HFFc6 (cell line): ENCODE data around the gene FMNL2. TPM values are rescaled to one million over a fixed set of nuclear protein-coding genes. Genes with fewer than 3 reads are reported as not detected.

Experiments used
- DNase-seq: peaks from one replicate; pipeline ENCODE4 v3.0.0-alpha.2; 2018
- H3K27ac Mint-ChIP-seq: 2 replicates; pipeline ENCODE4 v1.8.0; 2020; ENCODE audit warnings: mild to moderate bottlenecking, mixed read lengths
- H3K27me3 Mint-ChIP-seq: 2 replicates; pipeline ENCODE4 v1.8.0; 2021; ENCODE audit warnings: mild to moderate bottlenecking, moderate library complexity, mixed read lengths; ENCODE audit not compliant: insufficient read depth
- H3K36me3 Mint-ChIP-seq: 2 replicates; pipeline ENCODE4 v1.8.0; 2021; ENCODE audit warnings: low read depth, mixed read lengths
- H3K4me1 Mint-ChIP-seq: 2 replicates; pipeline ENCODE4 v1.8.0; 2020; ENCODE audit warnings: low read depth, mixed read lengths
- H3K4me3 Mint-ChIP-seq: 2 replicates; pipeline ENCODE4 v1.8.0; 2020; ENCODE audit warnings: mild to moderate bottlenecking, moderate library complexity, mixed read lengths
- H3K9me3 Mint-ChIP-seq: 2 replicates; pipeline ENCODE4 v1.8.0; 2020; ENCODE audit warnings: mild to moderate bottlenecking, mixed read lengths
- total RNA-seq, 6 experiments: library from RNA; stranded (reverse); fragmentation: NEBNext Ultra II Directional; extraction: Animal tissue kit (Norgen Biotek cat#: 25700); gene quantifications; 2 replicates in 1 of 6; 3 replicates in 5 of 6; pipeline ENCODE4 v1.2.3, GENCODE V29; 2021
- TF ChIP-seq, protein P1 (sequence below): fragments of 200-600 bp; sonication (generic); IDR thresholded peaks from 2 replicates; pipeline ENCODE4 v1.5.0; 2021; ENCODE audit warnings: antibody characterized with exemption, mild to moderate bottlenecking

Gene FMNL2
- total RNA-seq, 6 experiments from 2014 or later = 13.7 to 20.9 (median 16.0) TPM

GRCh38 chr2:152450176-152450575 lies 115.2 kb downstream of the FMNL2 start:
- TF ChIP-seq, protein P1, sequence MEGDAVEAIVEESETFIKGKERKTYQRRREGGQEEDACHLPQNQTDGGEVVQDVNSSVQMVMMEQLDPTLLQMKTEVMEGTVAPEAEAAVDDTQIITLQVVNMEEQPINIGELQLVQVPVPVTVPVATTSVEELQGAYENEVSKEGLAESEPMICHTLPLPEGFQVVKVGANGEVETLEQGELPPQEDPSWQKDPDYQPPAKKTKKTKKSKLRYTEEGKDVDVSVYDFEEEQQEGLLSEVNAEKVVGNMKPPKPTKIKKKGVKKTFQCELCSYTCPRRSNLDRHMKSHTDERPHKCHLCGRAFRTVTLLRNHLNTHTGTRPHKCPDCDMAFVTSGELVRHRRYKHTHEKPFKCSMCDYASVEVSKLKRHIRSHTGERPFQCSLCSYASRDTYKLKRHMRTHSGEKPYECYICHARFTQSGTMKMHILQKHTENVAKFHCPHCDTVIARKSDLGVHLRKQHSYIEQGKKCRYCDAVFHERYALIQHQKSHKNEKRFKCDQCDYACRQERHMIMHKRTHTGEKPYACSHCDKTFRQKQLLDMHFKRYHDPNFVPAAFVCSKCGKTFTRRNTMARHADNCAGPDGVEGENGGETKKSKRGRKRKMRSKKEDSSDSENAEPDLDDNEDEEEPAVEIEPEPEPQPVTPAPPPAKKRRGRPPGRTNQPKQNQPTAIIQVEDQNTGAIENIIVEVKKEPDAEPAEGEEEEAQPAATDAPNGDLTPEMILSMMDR = no peak
- no peaks in the 10 kb centered on the region; the same call in 1 of the 2 replicates for H3K27me3 Mint-ChIP-seq
- no peak for DNase-seq
- no peak overlapping the region for H3K27ac Mint-ChIP-seq
- no peak overlapping the region for H3K4me3 Mint-ChIP-seq
- H3K36me3 Mint-ChIP-seq = no peaks in the 10 kb centered on the region; the same call in 1 of the 2 replicates
- H3K9me3 Mint-ChIP-seq = no peaks in the 10 kb centered on the region
- H3K4me1 Mint-ChIP-seq = peaks cover 35% of the 10 kb centered on the region

GRCh38 chr2:152452256-152452973 lies 117.4 kb downstream of the FMNL2 start:
- H3K9me3 Mint-ChIP-seq = no peaks in the 10 kb centered on the region
- TF ChIP-seq, protein P1 = no peak
- no peak for DNase-seq
- no peak overlapping the region for H3K27ac Mint-ChIP-seq
- H3K27me3 Mint-ChIP-seq = no peaks in the 10 kb centered on the region; the same call in 1 of the 2 replicates
- H3K4me3 Mint-ChIP-seq = no peak overlapping the region
- H3K4me1 Mint-ChIP-seq = peaks cover 25% of the 10 kb centered on the region
- no peaks in the 10 kb centered on the region; the same call in 1 of the 2 replicates for H3K36me3 Mint-ChIP-seq

GRCh38 chr2:152453129-152453911 lies 118.3 kb downstream of the FMNL2 start:
- DNase-seq = no peak
- Mint-ChIP-seq H3K36me3 (peaks cover 1% of the 10 kb centered on the region; the same call in 1 of the 2 replicates), H3K4me1 (peaks cover 20% of the 10 kb centered on the region), H3K27me3 (no peaks in the 10 kb centered on the region; the same call in 1 of the 2 replicates), H3K4me3 (no peak overlapping the region), H3K27ac (no peak overlapping the region), H3K9me3 (no peaks in the 10 kb centered on the region)
- TF ChIP-seq, protein P1 = no peak

DNA sequence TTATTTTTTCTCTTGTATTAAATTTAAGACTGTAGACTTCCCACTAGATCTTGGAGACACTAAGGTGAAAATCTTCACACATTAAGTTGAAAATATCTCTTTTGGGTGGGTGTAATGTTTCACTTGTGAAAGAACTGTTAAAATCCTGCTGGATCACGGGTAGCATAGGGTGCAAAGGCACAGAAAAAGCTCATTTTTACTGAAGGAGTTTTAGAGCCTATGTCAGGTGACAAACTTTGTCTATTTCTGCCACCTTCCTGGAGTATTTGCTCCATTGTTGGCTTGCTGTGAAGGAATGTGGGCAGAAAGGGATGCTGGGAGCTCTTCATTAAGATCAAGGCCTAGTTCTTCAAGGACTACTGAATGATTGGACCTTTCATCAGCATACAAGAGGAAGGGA lies 119.4 kb downstream of the FMNL2 start:
- Mint-ChIP-seq H3K4me3 (no peak overlapping the region), H3K36me3 (peaks cover 5% of the 10 kb centered on the region; the same call in 1 of the 2 replicates), H3K27me3 (no peaks in the 10 kb centered on the region; the same call in 1 of the 2 replicates), H3K9me3 (no peaks in the 10 kb centered on the region), H3K4me1 (peaks cover 20% of the 10 kb centered on the region), H3K27ac (no peak overlapping the region)
- no peak for DNase-seq
- TF ChIP-seq, protein P1 = no peak

DNA sequence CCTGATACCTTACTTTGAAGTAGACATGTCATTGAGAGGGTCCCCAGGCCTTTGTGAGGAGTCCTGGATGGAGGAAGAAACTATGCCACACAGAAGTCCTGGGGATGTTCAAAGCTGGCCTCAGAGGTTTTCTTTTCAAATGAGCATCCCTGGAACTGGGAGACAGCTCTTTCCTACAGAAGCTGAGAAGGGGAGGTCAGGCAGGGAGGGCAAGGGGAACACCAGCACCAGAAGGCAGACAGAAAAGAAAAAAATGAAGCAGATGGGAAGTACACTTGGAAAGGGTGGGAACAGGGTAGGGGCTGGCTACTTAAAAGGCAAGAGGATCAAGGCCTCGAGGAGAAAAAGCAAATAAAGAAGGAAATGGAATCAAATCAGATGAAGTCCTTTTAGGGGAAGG lies 120.0 kb downstream of the FMNL2 start:
- H3K27me3 Mint-ChIP-seq = no peaks in the 10 kb centered on the region; the same call in 1 of the 2 replicates
- peaks cover 5% of the 10 kb centered on the region; the same call in 1 of the 2 replicates for H3K36me3 Mint-ChIP-seq
- no peak for DNase-seq
- H3K9me3 Mint-ChIP-seq = no peaks in the 10 kb centered on the region
- no peak overlapping the region for H3K27ac Mint-ChIP-seq
- no peak overlapping the region for H3K4me3 Mint-ChIP-seq
- TF ChIP-seq, protein P1 = no peak
- peaks cover 20% of the 10 kb centered on the region for H3K4me1 Mint-ChIP-seq
